Measurements from ENCODE around the gene IKZF1.

Gene IKZF1

DNA sequence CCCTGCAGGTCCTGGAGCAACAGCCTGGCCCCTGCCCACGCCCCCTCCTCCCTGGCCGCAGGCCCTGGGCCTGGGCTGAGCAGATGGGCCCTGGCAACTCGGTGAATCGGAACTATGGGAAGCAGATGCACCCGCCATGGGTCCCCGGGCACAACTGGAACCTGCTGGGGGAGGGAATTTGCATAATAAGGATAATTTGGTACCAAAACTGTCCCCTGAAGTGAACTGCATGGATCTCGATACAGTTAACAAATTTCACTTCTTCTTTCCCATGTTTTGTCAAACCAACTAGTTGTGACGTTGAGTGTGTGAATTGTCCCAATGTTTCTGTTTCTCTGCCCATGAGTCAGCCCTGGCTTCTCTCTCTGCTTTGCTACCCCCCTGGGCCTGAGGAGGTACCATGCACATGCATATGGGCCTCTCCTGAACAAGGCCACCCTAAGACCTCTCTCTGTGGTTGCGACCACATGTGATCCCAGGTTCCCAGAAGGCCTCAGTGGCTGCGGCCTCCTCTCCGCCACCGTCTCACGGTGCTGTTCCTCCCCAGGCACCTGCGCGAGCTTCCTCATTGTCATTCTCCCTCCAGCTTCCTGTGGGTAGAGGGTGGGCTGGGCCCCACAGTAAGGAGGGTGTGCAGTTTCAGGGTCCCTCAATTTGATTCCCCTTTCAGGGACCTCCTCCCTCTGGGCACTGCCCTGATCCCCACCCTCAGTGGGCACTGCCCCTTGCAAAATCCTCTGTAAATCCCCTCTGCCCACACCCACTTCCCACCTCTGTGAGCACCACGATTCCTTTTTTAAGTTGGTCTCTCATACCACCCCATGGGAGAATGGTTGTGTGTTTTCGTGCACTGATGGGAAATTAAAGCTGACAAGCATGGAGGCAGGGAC is 105.6 kb downstream of the IKZF1 start:
- Histone ChIP-seq H3K4me1 (ENCODE audit: control insufficient read depth, insufficient read depth, low read length) (no peaks in the 10 kb centered on the region), H3K36me3 (ENCODE audit: control insufficient read depth, insufficient read depth, low read length) (no peaks in the 10 kb centered on the region), H3K27ac (ENCODE audit: low read depth, low read length) (no peak overlapping the region), H3K9ac (ENCODE audit: low read length) (no peak overlapping the region), H3K4me3 (ENCODE audit: low read length) (no peak overlapping the region), H3K27me3 (ENCODE audit: control insufficient read depth, insufficient read depth, low read length) (no peaks in the 10 kb centered on the region)

DNA sequence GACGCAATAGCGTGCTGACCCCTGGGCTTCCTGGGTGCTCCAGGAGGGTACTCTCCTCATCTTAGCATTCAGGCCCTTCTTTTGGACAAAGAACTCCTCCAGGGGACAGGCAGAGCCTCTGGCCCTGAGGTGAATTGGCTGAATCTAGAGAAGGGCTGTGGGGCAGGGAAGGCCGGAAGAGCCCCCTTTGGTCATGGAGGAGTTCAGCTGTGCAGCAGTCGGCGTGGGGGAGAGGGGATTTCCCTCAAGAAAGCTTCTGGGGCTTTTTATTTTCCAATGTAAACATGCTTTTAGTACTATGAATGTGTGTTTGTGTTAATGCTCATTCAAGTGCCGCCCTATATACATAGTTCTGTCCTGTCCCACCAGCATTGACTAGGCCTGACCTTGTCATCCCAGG is 106.8 kb downstream of the IKZF1 start:
- no peaks in the 10 kb centered on the region for H3K36me3 ChIP-seq (ENCODE audit: control insufficient read depth, insufficient read depth, low read length)
- no peak overlapping the region for H3K4me3 ChIP-seq (ENCODE audit: low read length)
- no peak overlapping the region for H3K27ac ChIP-seq (ENCODE audit: low read depth, low read length)
- H3K27me3 ChIP-seq (ENCODE audit: control insufficient read depth, insufficient read depth, low read length) = no peaks in the 10 kb centered on the region
- no peak overlapping the region for H3K9ac ChIP-seq (ENCODE audit: low read length)
- no peaks in the 10 kb centered on the region for H3K4me1 ChIP-seq (ENCODE audit: control insufficient read depth, insufficient read depth, low read length)

DNA sequence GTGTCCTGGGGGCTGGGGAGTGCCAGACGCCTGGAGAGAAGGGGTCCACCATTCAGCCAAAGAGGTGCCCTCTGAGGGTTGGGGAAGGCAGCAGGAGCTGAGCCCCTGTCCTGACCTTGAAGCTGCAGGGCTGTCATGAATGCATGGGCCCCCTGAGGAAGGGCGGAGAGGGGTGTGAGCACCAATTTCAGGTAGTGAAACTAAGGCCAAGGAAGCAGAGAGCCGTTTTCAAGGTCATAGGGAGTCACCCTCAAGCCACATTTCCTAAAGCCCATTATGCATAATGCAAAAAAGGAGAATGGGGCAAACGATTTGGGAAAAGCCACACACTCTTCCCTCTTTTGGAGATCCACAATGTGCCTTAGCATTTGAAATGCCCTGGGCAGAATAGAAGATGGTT is 108.5 kb downstream of the IKZF1 start:
- no peaks in the 10 kb centered on the region for H3K36me3 ChIP-seq (ENCODE audit: control insufficient read depth, insufficient read depth, low read length)
- no peaks in the 10 kb centered on the region for H3K27me3 ChIP-seq (ENCODE audit: control insufficient read depth, insufficient read depth, low read length)
- H3K4me3 ChIP-seq (ENCODE audit: low read length) = no peak overlapping the region
- no peak overlapping the region for H3K27ac ChIP-seq (ENCODE audit: low read depth, low read length)
- no peaks in the 10 kb centered on the region for H3K4me1 ChIP-seq (ENCODE audit: control insufficient read depth, insufficient read depth, low read length)
- no peak overlapping the region for H3K9ac ChIP-seq (ENCODE audit: low read length)

DNA sequence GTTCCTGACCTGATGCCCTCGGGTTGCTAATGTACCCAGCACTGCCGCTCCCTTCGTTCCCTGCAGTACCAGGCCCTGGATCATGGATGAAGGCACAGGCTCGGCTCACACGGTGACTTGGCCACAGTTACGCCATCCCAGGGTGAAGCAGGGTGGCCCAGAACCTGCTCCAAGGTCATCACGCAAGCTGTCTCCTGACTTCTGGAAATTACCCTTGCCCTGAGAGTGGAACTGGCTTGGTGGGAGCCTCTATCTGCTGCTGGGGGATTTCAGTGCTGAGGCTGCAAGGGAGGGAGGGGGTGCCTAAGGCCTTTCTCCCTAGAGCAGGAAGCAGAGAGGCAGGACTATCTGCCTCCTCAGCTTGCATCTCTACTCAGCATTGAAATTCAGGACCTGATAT is 109.0 kb downstream of the IKZF1 start:
- Histone ChIP-seq H3K4me1 (ENCODE audit: control insufficient read depth, insufficient read depth, low read length) (no peaks in the 10 kb centered on the region), H3K27ac (ENCODE audit: low read depth, low read length) (no peak overlapping the region), H3K36me3 (ENCODE audit: control insufficient read depth, insufficient read depth, low read length) (no peaks in the 10 kb centered on the region), H3K9ac (ENCODE audit: low read length) (no peak overlapping the region), H3K4me3 (ENCODE audit: low read length) (no peak overlapping the region), H3K27me3 (ENCODE audit: control insufficient read depth, insufficient read depth, low read length) (no peaks in the 10 kb centered on the region)

DNA sequence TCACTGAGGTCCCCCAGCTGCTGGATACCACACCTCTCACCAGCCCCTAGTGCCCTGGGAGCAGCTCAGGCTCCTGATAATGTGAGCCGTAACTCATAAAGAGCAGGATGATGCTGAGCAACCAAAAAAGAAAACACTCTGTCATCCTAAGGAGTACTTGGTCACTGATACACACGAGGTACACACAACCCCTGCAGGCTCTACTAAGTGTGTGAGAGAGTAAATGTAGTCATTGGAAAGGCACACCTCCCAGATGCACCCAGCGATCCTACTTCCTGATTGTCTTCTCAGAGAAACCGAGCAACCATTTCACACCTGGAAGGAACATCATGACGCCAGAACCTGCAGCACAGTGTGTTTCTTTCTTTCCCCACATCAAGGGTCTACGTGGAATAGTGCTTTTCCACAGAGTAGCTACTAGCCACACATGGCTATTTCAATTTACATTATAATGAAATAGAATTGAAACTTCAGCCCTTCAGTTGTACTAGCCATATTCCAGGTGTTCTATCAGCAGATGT is 111.4 kb downstream of the IKZF1 start:
- Histone ChIP-seq H3K4me3 (ENCODE audit: low read length) (no peak overlapping the region), H3K27ac (ENCODE audit: low read depth, low read length) (no peak overlapping the region), H3K27me3 (ENCODE audit: control insufficient read depth, insufficient read depth, low read length) (no peaks in the 10 kb centered on the region), H3K36me3 (ENCODE audit: control insufficient read depth, insufficient read depth, low read length) (no peaks in the 10 kb centered on the region), H3K4me1 (ENCODE audit: control insufficient read depth, insufficient read depth, low read length) (no peaks in the 10 kb centered on the region), H3K9ac (ENCODE audit: low read length) (no peak overlapping the region)

DNA sequence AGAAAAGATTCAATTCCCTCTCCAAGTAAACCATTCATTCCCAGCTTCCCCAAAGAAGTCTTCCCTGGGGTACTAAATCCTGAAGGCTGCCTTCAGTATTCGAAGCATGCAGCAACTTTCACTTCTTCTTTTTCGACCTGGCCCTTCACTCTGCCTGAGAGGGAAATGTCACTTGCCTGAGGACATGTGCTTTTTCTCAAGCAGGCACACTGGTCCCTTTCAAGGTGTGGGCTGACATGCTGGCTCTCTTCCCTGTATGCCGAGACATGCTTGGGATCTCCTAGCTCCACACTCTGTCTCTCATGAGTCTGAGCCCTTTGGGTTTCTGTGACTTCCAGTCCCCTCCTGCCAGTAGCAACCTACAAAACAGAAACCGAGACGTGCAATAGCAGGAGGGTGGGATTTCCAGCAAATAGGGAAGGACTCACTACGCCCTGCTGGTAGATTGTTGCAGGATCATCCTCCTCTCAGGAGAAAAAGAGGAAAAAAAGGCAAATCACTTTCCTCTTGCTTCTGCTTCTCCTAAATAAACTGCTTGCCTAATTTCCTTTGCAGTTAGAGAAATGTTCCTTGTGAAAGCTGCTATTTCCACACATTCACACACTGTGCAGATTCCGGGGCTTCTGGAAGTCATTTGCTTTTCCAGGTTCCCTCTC is 112.1 kb downstream of the IKZF1 start:
- H3K27ac ChIP-seq (ENCODE audit: low read depth, low read length) = no peak overlapping the region
- H3K9ac ChIP-seq (ENCODE audit: low read length) = no peak overlapping the region
- H3K4me1 ChIP-seq (ENCODE audit: control insufficient read depth, insufficient read depth, low read length) = no peaks in the 10 kb centered on the region
- H3K4me3 ChIP-seq (ENCODE audit: low read length) = no peak overlapping the region
- H3K27me3 ChIP-seq (ENCODE audit: control insufficient read depth, insufficient read depth, low read length) = no peaks in the 10 kb centered on the region
- no peaks in the 10 kb centered on the region for H3K36me3 ChIP-seq (ENCODE audit: control insufficient read depth, insufficient read depth, low read length)

DNA sequence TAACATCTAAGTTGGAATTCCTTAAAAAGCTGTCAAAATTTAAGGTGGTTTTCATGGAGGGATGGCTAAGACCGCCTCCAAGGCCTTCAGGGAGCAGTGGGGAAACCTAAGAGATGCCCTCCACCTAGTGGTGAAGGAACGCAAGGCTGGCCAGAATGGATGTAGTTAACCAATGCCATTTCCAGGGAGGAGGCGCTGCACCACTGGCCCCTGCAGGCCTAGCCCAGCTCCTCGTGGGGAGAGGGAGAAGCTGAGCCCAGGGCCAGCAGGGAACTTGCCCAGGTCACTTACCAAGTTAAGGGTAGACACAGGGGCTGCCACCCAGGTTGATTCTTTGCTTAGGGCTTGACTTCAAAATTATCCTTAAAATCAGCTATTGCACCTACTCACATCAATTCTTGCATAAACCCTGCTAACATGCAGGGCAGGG is 113.6 kb downstream of the IKZF1 start:
- H3K9ac ChIP-seq (ENCODE audit: low read length) = no peak overlapping the region
- no peak overlapping the region for H3K27ac ChIP-seq (ENCODE audit: low read depth, low read length)

DNA sequence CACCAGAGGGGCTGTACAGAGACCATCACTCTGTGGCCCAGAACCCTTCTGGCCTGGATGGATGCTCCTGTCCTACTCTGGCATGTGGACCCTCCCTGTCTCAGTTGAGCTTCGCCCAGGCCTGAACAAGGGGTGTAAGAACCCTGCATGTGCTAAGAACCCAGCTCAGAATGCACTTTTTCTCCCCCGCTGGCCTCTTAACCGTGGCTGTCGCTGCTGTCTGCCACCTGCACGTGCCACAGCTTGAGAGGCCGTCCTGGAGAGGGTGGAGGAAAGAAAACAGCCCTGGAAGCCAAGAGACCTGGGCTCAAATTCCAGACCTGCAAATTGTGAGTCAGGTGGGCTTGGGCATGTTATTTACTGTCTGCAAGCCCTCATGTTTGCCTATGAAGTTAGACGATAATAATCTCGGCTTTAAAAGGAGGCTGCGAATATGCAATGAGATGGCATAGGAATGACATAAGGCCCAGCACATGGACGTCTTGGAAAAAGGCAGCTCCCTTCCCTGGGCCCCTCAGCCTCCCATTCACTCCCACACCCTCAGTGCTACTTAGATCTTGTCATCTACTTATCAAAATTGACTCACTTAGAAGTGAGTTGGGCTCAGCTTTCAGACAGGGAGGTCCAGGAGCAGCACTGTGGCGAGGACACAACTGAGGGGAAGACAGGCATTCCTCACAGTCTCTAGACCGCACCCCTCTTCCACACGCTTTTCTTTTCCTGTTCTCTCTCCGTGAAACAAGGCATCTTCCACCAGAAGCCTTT is 114.2 kb downstream of the IKZF1 start:
- Histone ChIP-seq H3K4me1 (ENCODE audit: control insufficient read depth, insufficient read depth, low read length) (no peaks in the 10 kb centered on the region), H3K27ac (ENCODE audit: low read depth, low read length) (no peak overlapping the region), H3K27me3 (ENCODE audit: control insufficient read depth, insufficient read depth, low read length) (no peaks in the 10 kb centered on the region), H3K36me3 (ENCODE audit: control insufficient read depth, insufficient read depth, low read length) (no peaks in the 10 kb centered on the region), H3K9ac (ENCODE audit: low read length) (no peak overlapping the region), H3K4me3 (ENCODE audit: low read length) (no peak overlapping the region)

More for the DNA sequence above, 113.6 kb downstream of the IKZF1 start:
- no peak overlapping the region for H3K4me3 ChIP-seq (ENCODE audit: low read length)
- H3K36me3 ChIP-seq (ENCODE audit: control insufficient read depth, insufficient read depth, low read length) = no peaks in the 10 kb centered on the region
- no peaks in the 10 kb centered on the region for H3K27me3 ChIP-seq (ENCODE audit: control insufficient read depth, insufficient read depth, low read length)
- H3K4me1 ChIP-seq (ENCODE audit: control insufficient read depth, insufficient read depth, low read length) = no peaks in the 10 kb centered on the region

DNA sequence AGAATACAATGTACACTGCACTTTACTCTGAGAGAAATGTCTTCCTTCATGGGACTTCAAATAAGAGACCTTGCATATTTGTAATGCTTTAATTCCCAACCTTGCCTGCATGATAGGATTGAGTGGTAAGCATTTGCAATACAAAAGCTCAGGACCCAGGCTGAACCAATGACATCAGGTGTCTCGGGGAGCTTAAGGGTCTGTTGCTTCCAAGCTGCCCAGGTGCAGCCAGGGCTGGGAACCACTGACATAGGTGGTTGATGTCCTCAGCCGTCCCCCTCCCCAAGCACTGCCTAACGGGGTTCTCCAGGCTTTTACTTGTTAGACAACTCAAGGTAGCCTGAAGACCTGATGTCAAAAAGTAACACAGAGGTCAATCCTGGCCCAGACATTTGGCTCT is 116.5 kb downstream of the IKZF1 start:
- Histone ChIP-seq H3K36me3 (ENCODE audit: control insufficient read depth, insufficient read depth, low read length) (no peaks in the 10 kb centered on the region), H3K4me1 (ENCODE audit: control insufficient read depth, insufficient read depth, low read length) (no peaks in the 10 kb centered on the region), H3K4me3 (ENCODE audit: low read length) (no peak overlapping the region), H3K9ac (ENCODE audit: low read length) (no peak overlapping the region), H3K27ac (ENCODE audit: low read depth, low read length) (no peak overlapping the region), H3K27me3 (ENCODE audit: control insufficient read depth, insufficient read depth, low read length) (no peaks in the 10 kb centered on the region)

DNA sequence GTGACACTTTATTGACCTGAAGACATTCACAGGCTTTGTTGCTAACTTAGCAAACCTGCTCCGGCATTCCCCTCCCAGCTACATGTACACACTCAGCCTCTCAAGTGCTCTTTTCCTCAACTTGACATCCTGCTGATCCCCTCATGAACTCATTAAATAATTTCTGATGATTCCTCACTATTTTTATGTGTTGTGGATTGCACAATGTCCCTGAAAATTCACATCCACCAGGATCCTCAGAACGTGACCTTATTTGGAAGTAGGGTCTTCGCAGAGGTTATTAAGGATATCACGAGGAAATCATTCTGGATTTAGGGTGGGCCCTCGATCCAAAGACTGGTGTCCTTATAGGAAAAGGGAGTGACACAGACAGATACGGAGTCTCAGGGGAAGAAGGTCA is 118.3 kb downstream of the IKZF1 start:
- Histone ChIP-seq H3K9ac (ENCODE audit: low read length) (no peak overlapping the region), H3K27me3 (ENCODE audit: control insufficient read depth, insufficient read depth, low read length) (no peaks in the 10 kb centered on the region), H3K4me3 (ENCODE audit: low read length) (no peak overlapping the region), H3K27ac (ENCODE audit: low read depth, low read length) (no peak overlapping the region), H3K36me3 (ENCODE audit: control insufficient read depth, insufficient read depth, low read length) (no peaks in the 10 kb centered on the region), H3K4me1 (ENCODE audit: control insufficient read depth, insufficient read depth, low read length) (no peaks in the 10 kb centered on the region)

DNA sequence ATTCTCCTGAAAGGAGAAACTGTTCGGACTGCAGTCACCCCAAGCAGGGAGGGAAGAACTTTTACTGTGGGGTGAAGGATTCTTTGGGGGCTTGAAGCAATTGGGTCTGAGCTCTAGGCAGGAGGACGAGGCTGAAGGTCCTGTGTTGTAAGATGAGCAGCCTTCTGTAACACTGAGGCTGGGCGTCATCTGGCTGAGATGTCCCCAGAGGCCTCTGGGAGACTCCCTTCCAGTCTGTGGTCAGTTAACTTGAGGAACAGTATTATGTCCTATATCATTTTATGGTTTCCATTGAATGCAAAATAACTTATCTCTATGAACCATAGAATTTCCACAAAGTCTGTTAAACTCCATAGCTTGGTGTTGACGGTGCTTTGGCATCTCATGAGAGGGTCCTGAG is 119.3 kb downstream of the IKZF1 start:
- Histone ChIP-seq H3K27ac (ENCODE audit: low read depth, low read length) (no peak overlapping the region), H3K4me1 (ENCODE audit: control insufficient read depth, insufficient read depth, low read length) (no peaks in the 10 kb centered on the region), H3K9ac (ENCODE audit: low read length) (no peak overlapping the region), H3K27me3 (ENCODE audit: control insufficient read depth, insufficient read depth, low read length) (no peaks in the 10 kb centered on the region), H3K4me3 (ENCODE audit: low read length) (no peak overlapping the region), H3K36me3 (ENCODE audit: control insufficient read depth, insufficient read depth, low read length) (no peaks in the 10 kb centered on the region)

DNA sequence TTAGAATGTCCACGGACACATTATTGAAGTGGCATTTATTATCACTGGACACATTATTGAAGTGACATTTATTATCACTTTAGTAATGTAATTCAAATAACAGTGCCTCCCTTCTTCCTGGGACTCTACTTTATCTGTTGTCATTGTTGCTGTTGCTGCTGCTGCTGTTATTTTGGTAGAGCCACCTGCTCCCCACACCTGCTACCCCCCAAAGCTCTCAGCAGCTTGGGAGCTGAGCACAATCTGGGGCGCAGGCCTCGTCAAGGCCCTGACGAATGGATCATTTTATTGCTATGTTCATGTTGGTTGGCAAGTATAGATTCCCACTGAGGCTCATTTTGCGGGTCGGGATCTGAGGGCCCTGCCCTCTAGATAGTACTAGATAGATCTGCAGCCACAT is 120.8 kb downstream of the IKZF1 start:
- Histone ChIP-seq H3K9ac (ENCODE audit: low read length) (no peak overlapping the region), H3K27ac (ENCODE audit: low read depth, low read length) (no peak overlapping the region), H3K4me3 (ENCODE audit: low read length) (no peak overlapping the region), H3K27me3 (ENCODE audit: control insufficient read depth, insufficient read depth, low read length) (no peaks in the 10 kb centered on the region), H3K4me1 (ENCODE audit: control insufficient read depth, insufficient read depth, low read length) (no peaks in the 10 kb centered on the region), H3K36me3 (ENCODE audit: control insufficient read depth, insufficient read depth, low read length) (no peaks in the 10 kb centered on the region)

Measured in rectal smooth muscle tissue (tissue), 1 donor.